GM19328 (cell line): ENCODE results near the gene PCDHA5.

Experiments used
- ATAC-seq: cut with Tn5 transposase; IDR thresholded peaks from one replicate; pipeline ENCODE4 v1.9.1; 2021; ENCODE audit warnings: mild to moderate bottlenecking, moderate library complexity; ENCODE audit not compliant: unreplicated experiment

Gene PCDHA5

GRCh38 chr5:140857987-140858240, 36.5 kb downstream of the PCDHA5 start:
- ATAC-seq, result no peak

- no peak for ATAC-seq
Observed at GRCh38 chr5:140862441-140863295, 41.3 kb downstream of the PCDHA5 start.

- ATAC-seq, result no peak
Observed at GRCh38 chr5:140868721-140869554, 47.5 kb downstream of the PCDHA5 start, which contains the start of gene PCDHA11. Gene PCDHA11, plus strand, starts transcription at chr5:140868957. Its CDS starts 147 bp downstream, at chr5:140869104.

GRCh38 chr5:140869555-140869886, 48.1 kb downstream of the PCDHA5 start:
- ATAC-seq, result no peak

- no peak for ATAC-seq
Observed at GRCh38 chr5:140870221-140871201, 49.1 kb downstream of the PCDHA5 start.
